SK-N-SH treated with all-trans-retinoic acid at 6 μM for 48 hours (cell line): ENCODE results near the gene EPN2.

Experiments
- ARNTL ChIP-seq: fragments of 450-650 bp; formaldehyde crosslinking; IDR thresholded peaks from 2 replicates; pipeline ENCODE4 v1.5.0; 2020; ENCODE audit warnings: low read depth, mild to moderate bottlenecking, moderate library complexity, borderline replicate concordance
- BACH2 ChIP-seq: fragments of 250-450 bp; sonication (Bioruptor Pico); IDR thresholded peaks from 2 replicates; pipeline ENCODE4 v1.9.0; 2021; ENCODE audit warnings: mild to moderate bottlenecking, borderline replicate concordance
- GLIS3 ChIP-seq: fragments of 250-450 bp; sonication (Bioruptor Pico); IDR thresholded peaks from 2 replicates; pipeline ENCODE4 v1.5.0; 2020; ENCODE audit warnings: mild to moderate bottlenecking, moderate library complexity
- RARB ChIP-seq: fragments of 250-450 bp; sonication (Bioruptor Pico); IDR thresholded peaks from 2 replicates; pipeline ENCODE4 v1.8.0; 2021; ENCODE audit warnings: mild to moderate bottlenecking, moderate library complexity
- SNAI2 ChIP-seq: fragments of 250-450 bp; sonication (Bioruptor Pico); IDR thresholded peaks from 2 replicates; pipeline ENCODE4 v1.5.0; 2020; ENCODE audit warnings: mild to moderate bottlenecking, moderate library complexity
- TCF4 ChIP-seq: fragments of 250-450 bp; sonication (Bioruptor Pico); IDR thresholded peaks from 2 replicates; pipeline ENCODE4 v1.8.0; 2021; ENCODE audit warnings: mild to moderate bottlenecking, moderate library complexity, borderline replicate concordance
- ZFP30 ChIP-seq: fragments of 450-650 bp; formaldehyde crosslinking; IDR thresholded peaks from 2 replicates; pipeline ENCODE4 v1.5.0; 2022; ENCODE audit warnings: mild to moderate bottlenecking, moderate library complexity
- TF ChIP-seq, protein P1 (sequence below): fragments of 250-450 bp; sonication (Bioruptor Pico); IDR thresholded peaks from 2 replicates; pipeline ENCODE4 v1.8.0; 2020; ENCODE audit warnings: mild to moderate bottlenecking, moderate library complexity, borderline replicate concordance
- TF ChIP-seq, protein P2 (sequence below): fragments of 250-450 bp; sonication (Bioruptor Pico); IDR thresholded peaks from 2 replicates; pipeline ENCODE4 v1.5.1; 2021; ENCODE audit warnings: mild to moderate bottlenecking, moderate library complexity

DNA sequence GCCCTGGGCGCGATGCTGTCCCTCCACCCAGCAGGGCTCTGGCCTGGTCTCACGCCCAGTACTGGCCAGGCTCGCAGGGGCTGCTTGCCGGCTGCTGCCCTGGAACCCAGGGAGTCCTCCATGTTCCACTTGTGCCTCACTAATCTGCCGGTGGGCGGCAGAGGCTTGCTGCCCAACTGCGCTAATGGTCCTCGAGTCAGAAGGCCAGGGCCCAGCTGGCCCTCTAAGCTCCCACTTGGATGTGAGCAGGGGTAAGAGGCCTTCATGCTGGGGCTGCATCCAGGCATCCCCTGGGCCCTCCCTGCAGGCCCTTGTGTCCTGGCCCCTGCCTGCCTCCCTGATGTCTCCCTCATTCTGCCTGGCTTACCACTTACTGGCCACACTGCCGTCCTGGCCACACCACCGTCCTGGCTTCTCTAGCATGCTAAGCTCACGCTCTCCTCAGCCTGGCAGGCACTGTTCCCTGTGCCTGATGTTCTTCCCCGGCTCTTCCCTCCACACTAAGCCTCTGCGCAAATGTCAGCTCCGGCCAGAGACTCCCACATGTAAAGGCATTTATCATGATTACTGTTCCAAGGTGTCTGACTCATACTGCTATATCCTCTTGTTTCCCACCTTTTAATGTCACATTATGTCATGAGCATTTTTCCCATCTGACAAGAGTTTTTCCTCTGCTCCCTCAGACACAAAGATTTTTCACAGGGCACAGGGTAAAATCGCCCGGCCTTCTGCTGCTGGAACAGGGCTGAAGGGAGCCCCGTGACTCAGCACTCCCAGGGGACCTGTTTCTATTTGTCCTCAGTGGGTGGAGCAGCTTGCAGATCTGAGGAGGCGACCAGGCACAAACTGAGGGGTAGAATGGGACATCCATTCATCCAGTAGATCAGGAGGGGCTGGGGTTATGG lies 109.4 kb downstream of the EPN2 start:
- TF ChIP-seq, protein P1, sequence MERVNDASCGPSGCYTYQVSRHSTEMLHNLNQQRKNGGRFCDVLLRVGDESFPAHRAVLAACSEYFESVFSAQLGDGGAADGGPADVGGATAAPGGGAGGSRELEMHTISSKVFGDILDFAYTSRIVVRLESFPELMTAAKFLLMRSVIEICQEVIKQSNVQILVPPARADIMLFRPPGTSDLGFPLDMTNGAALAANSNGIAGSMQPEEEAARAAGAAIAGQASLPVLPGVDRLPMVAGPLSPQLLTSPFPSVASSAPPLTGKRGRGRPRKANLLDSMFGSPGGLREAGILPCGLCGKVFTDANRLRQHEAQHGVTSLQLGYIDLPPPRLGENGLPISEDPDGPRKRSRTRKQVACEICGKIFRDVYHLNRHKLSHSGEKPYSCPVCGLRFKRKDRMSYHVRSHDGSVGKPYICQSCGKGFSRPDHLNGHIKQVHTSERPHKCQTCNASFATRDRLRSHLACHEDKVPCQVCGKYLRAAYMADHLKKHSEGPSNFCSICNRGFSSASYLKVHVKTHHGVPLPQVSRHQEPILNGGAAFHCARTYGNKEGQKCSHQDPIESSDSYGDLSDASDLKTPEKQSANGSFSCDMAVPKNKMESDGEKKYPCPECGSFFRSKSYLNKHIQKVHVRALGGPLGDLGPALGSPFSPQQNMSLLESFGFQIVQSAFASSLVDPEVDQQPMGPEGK (CRISPR knock-in tag): 0 out of 2 replicates have a peak, but pooled peaks have one; percentile 42
- no peak for TF ChIP-seq BACH2
- TF ChIP-seq, protein P2, sequence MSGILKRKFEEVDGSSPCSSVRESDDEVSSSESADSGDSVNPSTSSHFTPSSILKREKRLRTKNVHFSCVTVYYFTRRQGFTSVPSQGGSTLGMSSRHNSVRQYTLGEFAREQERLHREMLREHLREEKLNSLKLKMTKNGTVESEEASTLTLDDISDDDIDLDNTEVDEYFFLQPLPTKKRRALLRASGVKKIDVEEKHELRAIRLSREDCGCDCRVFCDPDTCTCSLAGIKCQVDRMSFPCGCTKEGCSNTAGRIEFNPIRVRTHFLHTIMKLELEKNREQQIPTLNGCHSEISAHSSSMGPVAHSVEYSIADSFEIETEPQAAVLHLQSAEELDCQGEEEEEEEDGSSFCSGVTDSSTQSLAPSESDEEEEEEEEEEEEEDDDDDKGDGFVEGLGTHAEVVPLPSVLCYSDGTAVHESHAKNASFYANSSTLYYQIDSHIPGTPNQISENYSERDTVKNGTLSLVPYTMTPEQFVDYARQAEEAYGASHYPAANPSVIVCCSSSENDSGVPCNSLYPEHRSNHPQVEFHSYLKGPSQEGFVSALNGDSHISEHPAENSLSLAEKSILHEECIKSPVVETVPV (CRISPR knock-in tag): no peak
- no peak for TF ChIP-seq ZFP30
- TF ChIP-seq ARNTL (CRISPR knock-in tag): no peak
- no peak for TF ChIP-seq RARB
- TF ChIP-seq TCF4: no peak
- no peak for TF ChIP-seq SNAI2 (CRISPR knock-in tag)
- no peak for TF ChIP-seq GLIS3 (CRISPR knock-in tag)
